Osteoblast (primary cell): ENCODE data around the gene CACNA1I. TPM values are rescaled to one million over a fixed set of nuclear protein-coding genes. Genes with fewer than 3 reads are reported as not detected.

Experiments
- DNase-seq: peaks from one replicate; pipeline ENCODE4 v3.0.0; 2011; ENCODE audit warnings: low spot score, mixed read lengths; ENCODE audit not compliant: insufficient read length; ENCODE audit errors: missing footprints
- H2AFZ ChIP-seq: 2 replicates; pipeline ENCODE4 v1.6.0; 2011; ENCODE audit warnings: mild to moderate bottlenecking, low read length
- H3K27ac ChIP-seq: 2 replicates; pipeline ENCODE4 v1.5.1; 2011; ENCODE audit warnings: mild to moderate bottlenecking, low read depth, low read length, moderate library complexity
- H3K27me3 ChIP-seq: 2 replicates; pipeline ENCODE4 v1.6.0; 2012; ENCODE audit warnings: mild to moderate bottlenecking, control low read depth, inconsistent platforms, low read length, moderate library complexity; ENCODE audit not compliant: insufficient read depth
- H3K36me3 ChIP-seq: 2 replicates; pipeline ENCODE4 v1.5.1; 2011; ENCODE audit warnings: mild to moderate bottlenecking, low read length, control low read depth, moderate library complexity; ENCODE audit not compliant: insufficient read depth
- H3K4me1 ChIP-seq: 2 replicates; pipeline ENCODE4 v1.5.1; 2011; ENCODE audit warnings: mild to moderate bottlenecking, low read length, control low read depth, moderate library complexity; ENCODE audit not compliant: insufficient read depth
- H3K4me2 ChIP-seq: 2 replicates; pipeline ENCODE4 v1.6.0; 2011; ENCODE audit warnings: mild to moderate bottlenecking, low read length; ENCODE audit not compliant: insufficient read depth
- H3K4me3 ChIP-seq: fragments of 200-600 bp; sonication (generic); 3 replicates; pipeline ENCODE4 v1.5.1; 2012; ENCODE audit warnings: mild to moderate bottlenecking, low read length, inconsistent platforms; ENCODE audit not compliant: insufficient read depth
- H3K79me2 ChIP-seq: 2 replicates; pipeline ENCODE4 v1.6.0; 2012; ENCODE audit warnings: mild to moderate bottlenecking, low read length, control low read depth, inconsistent platforms; ENCODE audit not compliant: insufficient read depth
- H3K9me3 ChIP-seq: 2 replicates; pipeline ENCODE4 v1.5.1; 2011; ENCODE audit warnings: low read depth, low read length, control low read depth
- H4K20me1 ChIP-seq: 2 replicates; pipeline ENCODE4 v1.6.0; 2012; ENCODE audit warnings: mild to moderate bottlenecking, low read length, control low read depth; ENCODE audit not compliant: insufficient read depth
- total RNA-seq: library from RNA; depleted of rRNA; stranded (reverse); fragments of >200 nt; gene quantifications from 2 replicates; pipeline ENCODE4 v1.2.3, GENCODE V29; 2012
- TF ChIP-seq, protein P1 (sequence below): IDR thresholded peaks from 2 replicates; pipeline ENCODE4 v1.5.1; 2011; ENCODE audit warnings: mild to moderate bottlenecking, low read depth, low read length, moderate library complexity; ENCODE audit errors: extremely low read depth

The CACNA1I gene
- total RNA-seq, 1 donor, result under 0.01 TPM

DNA sequence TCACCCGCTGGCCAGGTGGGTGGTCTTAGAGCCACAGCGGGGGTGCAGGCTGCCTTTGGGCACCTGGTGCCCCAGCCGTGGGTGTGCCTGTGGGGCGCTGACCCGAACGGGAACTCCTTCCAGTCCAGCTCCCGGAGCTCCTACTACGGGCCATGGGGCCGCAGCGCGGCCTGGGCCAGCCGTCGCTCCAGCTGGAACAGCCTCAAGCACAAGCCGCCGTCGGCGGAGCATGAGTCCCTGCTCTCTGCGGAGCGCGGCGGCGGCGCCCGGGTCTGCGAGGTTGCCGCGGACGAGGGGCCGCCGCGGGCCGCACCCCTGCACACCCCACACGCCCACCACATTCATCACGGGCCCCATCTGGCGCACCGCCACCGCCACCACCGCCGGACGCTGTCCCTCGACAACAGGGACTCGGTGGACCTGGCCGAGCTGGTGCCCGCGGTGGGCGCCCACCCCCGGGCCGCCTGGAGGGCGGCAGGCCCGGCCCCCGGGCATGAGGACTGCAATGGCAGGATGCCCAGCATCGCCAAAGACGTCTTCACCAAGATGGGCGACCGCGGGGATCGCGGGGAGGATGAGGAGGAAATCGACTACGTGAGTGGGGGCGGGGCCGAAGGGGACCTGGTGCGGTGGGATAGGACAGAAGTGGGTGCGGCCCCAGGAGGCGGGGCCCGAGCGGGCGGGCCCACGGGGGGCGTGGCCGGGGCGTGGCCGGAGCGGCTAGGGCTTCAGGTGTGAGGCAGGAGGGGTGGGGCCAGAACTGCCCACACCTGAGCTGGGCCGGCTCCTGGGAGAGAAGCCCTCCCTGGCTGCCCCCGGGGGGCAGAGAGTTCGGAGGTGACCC is 91.5 kb downstream of the CACNA1I start:
- Histone ChIP-seq H3K27ac (no peak overlapping the region), H3K36me3 (no peaks in the 10 kb centered on the region), H2AFZ (no peak overlapping the region), H3K4me1 (no peaks in the 10 kb centered on the region), H3K4me2 (no peak overlapping the region), H3K4me3 (no peak overlapping the region), H3K79me2 (no peaks in the 10 kb centered on the region), H3K9me3 (no peaks in the 10 kb centered on the region), H4K20me1 (no peaks in the 10 kb centered on the region), H3K27me3 (peaks cover 37% of the 10 kb centered on the region)
- TF ChIP-seq, protein P1, sequence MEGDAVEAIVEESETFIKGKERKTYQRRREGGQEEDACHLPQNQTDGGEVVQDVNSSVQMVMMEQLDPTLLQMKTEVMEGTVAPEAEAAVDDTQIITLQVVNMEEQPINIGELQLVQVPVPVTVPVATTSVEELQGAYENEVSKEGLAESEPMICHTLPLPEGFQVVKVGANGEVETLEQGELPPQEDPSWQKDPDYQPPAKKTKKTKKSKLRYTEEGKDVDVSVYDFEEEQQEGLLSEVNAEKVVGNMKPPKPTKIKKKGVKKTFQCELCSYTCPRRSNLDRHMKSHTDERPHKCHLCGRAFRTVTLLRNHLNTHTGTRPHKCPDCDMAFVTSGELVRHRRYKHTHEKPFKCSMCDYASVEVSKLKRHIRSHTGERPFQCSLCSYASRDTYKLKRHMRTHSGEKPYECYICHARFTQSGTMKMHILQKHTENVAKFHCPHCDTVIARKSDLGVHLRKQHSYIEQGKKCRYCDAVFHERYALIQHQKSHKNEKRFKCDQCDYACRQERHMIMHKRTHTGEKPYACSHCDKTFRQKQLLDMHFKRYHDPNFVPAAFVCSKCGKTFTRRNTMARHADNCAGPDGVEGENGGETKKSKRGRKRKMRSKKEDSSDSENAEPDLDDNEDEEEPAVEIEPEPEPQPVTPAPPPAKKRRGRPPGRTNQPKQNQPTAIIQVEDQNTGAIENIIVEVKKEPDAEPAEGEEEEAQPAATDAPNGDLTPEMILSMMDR, result no peak
- no peak for DNase-seq

DNA sequence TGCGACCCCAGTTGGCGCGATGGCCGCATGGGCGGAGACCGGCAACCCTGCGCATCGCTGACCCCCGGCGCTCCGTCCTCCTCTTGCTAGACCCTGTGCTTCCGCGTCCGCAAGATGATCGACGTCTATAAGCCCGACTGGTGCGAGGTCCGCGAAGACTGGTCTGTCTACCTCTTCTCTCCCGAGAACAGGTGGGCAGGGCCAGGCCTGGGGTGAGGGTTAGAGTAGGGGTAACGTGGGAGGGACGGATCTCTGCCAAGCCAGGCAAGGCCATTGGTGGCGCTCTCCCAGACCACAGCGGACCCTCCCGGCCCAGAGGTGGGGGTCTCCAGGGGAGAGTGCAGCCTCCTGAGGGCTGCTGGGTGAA is 92.1 kb downstream of the CACNA1I start:
- Histone ChIP-seq H3K9me3 (no peaks in the 10 kb centered on the region), H3K4me1 (no peaks in the 10 kb centered on the region), H2AFZ (no peak overlapping the region), H3K4me3 (no peak overlapping the region), H3K79me2 (no peaks in the 10 kb centered on the region), H3K36me3 (no peaks in the 10 kb centered on the region), H3K27me3 (peaks cover 31% of the 10 kb centered on the region), H3K27ac (no peak overlapping the region), H4K20me1 (no peaks in the 10 kb centered on the region), H3K4me2 (no peak overlapping the region)
- no peak for DNase-seq
- TF ChIP-seq, protein P1, result no peak

DNA sequence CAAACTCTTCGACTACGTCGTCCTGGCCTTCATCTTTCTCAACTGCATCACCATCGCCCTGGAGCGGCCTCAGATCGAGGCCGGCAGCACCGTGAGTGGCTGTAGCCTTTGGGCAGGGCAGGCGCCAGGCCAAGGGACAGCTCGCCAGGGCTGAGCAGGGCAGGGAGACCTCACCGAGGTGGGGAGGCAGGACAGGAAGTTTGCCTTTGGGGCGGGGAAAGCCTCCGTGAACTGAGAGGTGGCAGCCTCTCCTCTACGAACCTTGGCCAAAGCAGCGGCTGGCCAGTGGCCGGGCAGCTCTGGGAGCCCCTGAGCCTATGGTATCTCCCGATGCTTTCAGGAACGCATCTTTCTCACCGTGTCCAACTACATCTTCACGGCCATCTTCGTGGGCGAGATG is 93.2 kb downstream of the CACNA1I start:
- no peak overlapping the region for H3K27ac ChIP-seq
- H2AFZ ChIP-seq, result no peak overlapping the region
- no peak overlapping the region for H3K4me3 ChIP-seq
- H3K27me3 ChIP-seq, result peaks cover 26% of the 10 kb centered on the region
- H3K4me2 ChIP-seq, result no peak overlapping the region
- no peaks in the 10 kb centered on the region for H3K4me1 ChIP-seq
- no peak for DNase-seq
- no peaks in the 10 kb centered on the region for H3K36me3 ChIP-seq
- no peaks in the 10 kb centered on the region for H3K9me3 ChIP-seq
- H3K79me2 ChIP-seq, result no peaks in the 10 kb centered on the region
- TF ChIP-seq, protein P1, result no peak
- no peaks in the 10 kb centered on the region for H4K20me1 ChIP-seq

DNA sequence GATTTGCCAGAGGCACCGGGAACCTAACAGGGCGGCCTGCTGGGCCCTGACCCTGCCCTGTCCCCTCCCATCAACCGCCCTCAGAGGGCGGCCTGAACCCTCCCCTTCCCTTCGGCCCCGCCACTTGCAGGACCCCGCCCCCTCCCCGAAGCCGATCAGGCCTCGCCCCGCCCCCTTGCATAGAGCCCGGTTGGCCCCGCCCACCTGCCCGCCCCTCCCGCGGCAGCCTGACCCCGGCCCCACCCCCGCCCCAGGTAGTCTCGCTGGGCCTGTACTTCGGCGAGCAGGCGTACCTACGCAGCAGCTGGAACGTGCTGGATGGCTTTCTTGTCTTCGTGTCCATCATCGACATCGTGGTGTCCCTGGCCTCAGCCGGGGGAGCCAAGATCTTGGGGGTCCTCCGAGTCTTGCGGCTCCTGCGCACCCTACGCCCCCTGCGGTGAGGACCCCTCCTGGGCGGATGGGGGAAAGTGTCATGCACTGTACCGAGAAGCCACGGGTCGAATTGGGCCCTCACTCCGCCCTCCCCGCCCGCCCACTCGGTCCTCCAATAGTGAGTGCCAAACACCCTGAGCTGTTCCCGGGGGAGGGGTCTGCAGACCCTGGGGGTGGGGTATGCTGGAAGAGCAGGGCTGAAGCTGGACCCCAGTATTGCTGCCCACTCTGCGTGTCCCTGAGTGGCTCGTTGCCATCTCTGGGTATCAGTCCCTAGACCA is 94.1 kb downstream of the CACNA1I start:
- no peaks in the 10 kb centered on the region for H3K4me1 ChIP-seq
- no peaks in the 10 kb centered on the region for H3K79me2 ChIP-seq
- no peaks in the 10 kb centered on the region for H4K20me1 ChIP-seq
- no peaks in the 10 kb centered on the region for H3K9me3 ChIP-seq
- TF ChIP-seq, protein P1, result no peak
- H3K27me3 ChIP-seq, result peaks cover 26% of the 10 kb centered on the region
- H3K4me2 ChIP-seq, result no peak overlapping the region
- no peak overlapping the region for H3K27ac ChIP-seq
- no peak overlapping the region for H2AFZ ChIP-seq
- no peak overlapping the region for H3K4me3 ChIP-seq
- DNase-seq, result no peak
- H3K36me3 ChIP-seq, result no peaks in the 10 kb centered on the region
